ENCODE measurements around the gene MPDU1. TPM values are rescaled to one million over a fixed set of nuclear protein-coding genes. Genes with fewer than 3 reads are reported as not detected.

The MPDU1 gene
- total RNA-seq, 1 donor = 127 TPM

- DNase-seq (ENCODE audit: low read depth) = no peak
- no peak for TF ChIP-seq CTCF (IDR thresholded peaks at IDR 0.05; ENCODE audit: insufficient read depth, low read length)
- no peak overlapping the region for H3K4me3 ChIP-seq (ENCODE audit: low read depth, low read length)
Measured at GRCh38 chr17:7636163-7636562, 52.5 kb downstream of the MPDU1 start.

Small RNA genes lying within 50 kb of the gene (small RNA-seq; reads per million reads assigned to genes)
- not detected for gene CD68
- gene RF00019 = not detected
- gene SNORA48 = not detected
- gene SNORD10 = not detected

Other genes starting within 250 kb of the MPDU1 start
- gene ACAP1, start 247.3 kb upstream of the MPDU1 start, total RNA-seq (ENCODE audit: low replicate concordance) = 0.72 TPM in 1 of 2 replicates, not detected in the other
- 6.1 and 6.9 TPM in 2 replicates for gene KCTD11, start 231.7 kb upstream of the MPDU1 start, total RNA-seq (ENCODE audit: low replicate concordance)
- not detected in 2 replicates for gene TMEM95, start 228.7 kb upstream of the MPDU1 start, total RNA-seq (ENCODE audit: low replicate concordance)
- under 0.01 TPM in 1 of 2 replicates, not detected in the other for gene TNK1, start 202.8 kb upstream of the MPDU1 start, total RNA-seq (ENCODE audit: low replicate concordance)
- 19.5 and 26.9 TPM in 2 replicates for gene PLSCR3, start 189.3 kb upstream of the MPDU1 start, total RNA-seq (ENCODE audit: low replicate concordance)
- 21.7 and 43.7 TPM in 2 replicates for gene TMEM256, start 179.8 kb upstream of the MPDU1 start, total RNA-seq (ENCODE audit: low replicate concordance)
- 7.0 and 20.3 TPM in 2 replicates for gene NLGN2, start 176.0 kb upstream of the MPDU1 start, total RNA-seq (ENCODE audit: low replicate concordance)
- not detected in 2 replicates for gene SPEM1, start 163.5 kb upstream of the MPDU1 start, total RNA-seq (ENCODE audit: low replicate concordance)
- not detected in 2 replicates for gene SPEM2, start 158.2 kb upstream of the MPDU1 start, total RNA-seq (ENCODE audit: low replicate concordance)
- gene SPEM3, start 155.0 kb upstream of the MPDU1 start, total RNA-seq (ENCODE audit: low replicate concordance) = 0.25 TPM in 1 of 2 replicates, not detected in the other
- gene TMEM102, start 148.4 kb upstream of the MPDU1 start, total RNA-seq (ENCODE audit: low replicate concordance) = 1.6 and 2.2 TPM in 2 replicates
- gene FGF11, start 144.3 kb upstream of the MPDU1 start, total RNA-seq (ENCODE audit: low replicate concordance) = 0.36 and 1.7 TPM in 2 replicates
- 4.7 and 6.1 TPM in 2 replicates for gene CHRNB1, start 138.8 kb upstream of the MPDU1 start, total RNA-seq (ENCODE audit: low replicate concordance)
- gene ZBTB4, start 104.2 kb upstream of the MPDU1 start, total RNA-seq (ENCODE audit: low replicate concordance) = 37.4 and 45.5 TPM in 2 replicates
- not detected in 2 replicates for gene SLC35G6, start 102.4 kb upstream of the MPDU1 start, total RNA-seq (ENCODE audit: low replicate concordance)
- 72.9 and 74.1 TPM in 2 replicates for gene POLR2A, start 99.5 kb upstream of the MPDU1 start, total RNA-seq (ENCODE audit: low replicate concordance)
- gene TNFSF12, start 34.8 kb upstream of the MPDU1 start, total RNA-seq (ENCODE audit: low replicate concordance) = 10.1 and 14.5 TPM in 2 replicates
- 1.1 and 1.4 TPM in 2 replicates for gene TNFSF13, start 25.1 kb upstream of the MPDU1 start, total RNA-seq (ENCODE audit: low replicate concordance)
- 14.6 and 60.4 TPM in 2 replicates for gene SENP3, start 21.9 kb upstream of the MPDU1 start, total RNA-seq (ENCODE audit: low replicate concordance)
- gene CD68, start 4.2 kb upstream of the MPDU1 start, total RNA-seq (ENCODE audit: low replicate concordance) = 4.9 and 71.7 TPM in 2 replicates
- 0.57 and 1.4 TPM in 2 replicates for gene SOX15, start 6.2 kb downstream of the MPDU1 start, total RNA-seq (ENCODE audit: low replicate concordance)
- 27.1 and 33.1 TPM in 2 replicates for gene FXR2, start 31.0 kb downstream of the MPDU1 start, total RNA-seq (ENCODE audit: low replicate concordance)
- 34.5 and 82.2 TPM in 2 replicates for gene SAT2, start 44.0 kb downstream of the MPDU1 start, total RNA-seq (ENCODE audit: low replicate concordance)
- 0.25 and 0.36 TPM in 2 replicates for gene SHBG, start 46.3 kb downstream of the MPDU1 start, total RNA-seq (ENCODE audit: low replicate concordance)
- not detected in 2 replicates for gene ATP1B2, start 67.1 kb downstream of the MPDU1 start, total RNA-seq (ENCODE audit: low replicate concordance)
- gene TP53, start 103.6 kb downstream of the MPDU1 start, total RNA-seq (ENCODE audit: low replicate concordance) = 17.8 and 68.7 TPM in 2 replicates
- gene WRAP53, start 104.6 kb downstream of the MPDU1 start, total RNA-seq (ENCODE audit: low replicate concordance) = 7.4 and 11.0 TPM in 2 replicates
- 0.90 and 3.9 TPM in 2 replicates for gene EFNB3, start 121.3 kb downstream of the MPDU1 start, total RNA-seq (ENCODE audit: low replicate concordance)
- gene DNAH2, start 133.9 kb downstream of the MPDU1 start, total RNA-seq (ENCODE audit: low replicate concordance) = under 0.01 TPM in 1 of 2 replicates, not detected in the other